Measurements from ENCODE around the gene HHIP. TPM values are rescaled to one million over a fixed set of nuclear protein-coding genes. Genes with fewer than 3 reads are reported as not detected.
"Not testable (repeated sequence)": the region's sequence is repeated elsewhere in the genome, so short reads cannot be mapped to it uniquely, and the experiment has no call there.

The HHIP gene
- total RNA-seq, 1 experiment from 2014 or later = not detected

- Histone ChIP-seq H3K27me3 (ENCODE audit: low read length) (no peaks in the 10 kb centered on the region), H3K9me3 (ENCODE audit: low read length) (no peaks in the 10 kb centered on the region), H3K4me1 (ENCODE audit: low read length) (no peaks in the 10 kb centered on the region), H3K9me2 (replicated peaks; ENCODE audit: insufficient read depth, low read length) (no peaks in the 10 kb centered on the region), H2AFZ (ENCODE audit: low read length) (no peak overlapping the region), H3K36me3 (ENCODE audit: insufficient read depth, low read length) (no peaks in the 10 kb centered on the region), H4K20me1 (ENCODE audit: insufficient read depth, low read depth, low read length) (no peaks in the 10 kb centered on the region), H3K27ac (ENCODE audit: low read length) (no peak overlapping the region), H3K79me2 (ENCODE audit: low read length) (no peaks in the 10 kb centered on the region), H3K4me3 (ENCODE audit: low read length) (no peak overlapping the region), H3K4me2 (ENCODE audit: low read depth, low read length, poor library complexity, severe bottlenecking) (no peak overlapping the region), H3K9ac (ENCODE audit: low read length) (no peak overlapping the region)
- no peak for DNase-seq
Observed at GRCh38 chr4:144757969-144758368, 112.0 kb downstream of the HHIP start.

GRCh38 chr4:144768809-144769208 lies 122.9 kb downstream of the HHIP start:
- not testable (repeated sequence) for H3K9me3 ChIP-seq (ENCODE audit: low read length); H3K9ac ChIP-seq (ENCODE audit: low read length); H3K4me1 ChIP-seq (ENCODE audit: low read length); H4K20me1 ChIP-seq (ENCODE audit: insufficient read depth, low read depth, low read length); H3K36me3 ChIP-seq (ENCODE audit: insufficient read depth, low read length); H3K4me3 ChIP-seq (ENCODE audit: low read length); H3K79me2 ChIP-seq (ENCODE audit: low read length); H3K4me2 ChIP-seq (ENCODE audit: low read depth, low read length, poor library complexity, severe bottlenecking); H3K27ac ChIP-seq (ENCODE audit: low read length); H3K27me3 ChIP-seq (ENCODE audit: low read length); H3K9me2 ChIP-seq (replicated peaks; ENCODE audit: insufficient read depth, low read length); H2AFZ ChIP-seq (ENCODE audit: low read length); DNase-seq

- H3K4me2 ChIP-seq (ENCODE audit: low read depth, low read length, poor library complexity, severe bottlenecking) = no peak overlapping the region
- no peaks in the 10 kb centered on the region for H3K36me3 ChIP-seq (ENCODE audit: insufficient read depth, low read length)
- no peak overlapping the region for H3K4me3 ChIP-seq (ENCODE audit: low read length)
- DNase-seq = no peak
- H2AFZ ChIP-seq (ENCODE audit: low read length) = no peak overlapping the region
- no peak overlapping the region for H3K9ac ChIP-seq (ENCODE audit: low read length)
- no peaks in the 10 kb centered on the region for H3K27me3 ChIP-seq (ENCODE audit: low read length)
- no peak overlapping the region for H3K27ac ChIP-seq (ENCODE audit: low read length)
- H3K9me3 ChIP-seq (ENCODE audit: low read length) = no peaks in the 10 kb centered on the region
- H3K4me1 ChIP-seq (ENCODE audit: low read length) = no peaks in the 10 kb centered on the region
- H4K20me1 ChIP-seq (ENCODE audit: insufficient read depth, low read depth, low read length) = no peaks in the 10 kb centered on the region
- no peaks in the 10 kb centered on the region for H3K79me2 ChIP-seq (ENCODE audit: low read length)
- H3K9me2 ChIP-seq (replicated peaks; ENCODE audit: insufficient read depth, low read length) = no peaks in the 10 kb centered on the region
Observed at GRCh38 chr4:144778364-144778763, 132.4 kb downstream of the HHIP start.

- DNase-seq = no peak
- no peak overlapping the region for H3K4me2 ChIP-seq (ENCODE audit: low read depth, low read length, poor library complexity, severe bottlenecking)
- no peaks in the 10 kb centered on the region for H3K79me2 ChIP-seq (ENCODE audit: low read length)
- H3K27ac ChIP-seq (ENCODE audit: low read length) = no peak overlapping the region
- no peaks in the 10 kb centered on the region for H3K36me3 ChIP-seq (ENCODE audit: insufficient read depth, low read length)
- H2AFZ ChIP-seq (ENCODE audit: low read length) = no peak overlapping the region
- no peak overlapping the region for H3K9ac ChIP-seq (ENCODE audit: low read length)
- H4K20me1 ChIP-seq (ENCODE audit: insufficient read depth, low read depth, low read length) = no peaks in the 10 kb centered on the region
- no peaks in the 10 kb centered on the region for H3K9me2 ChIP-seq (replicated peaks; ENCODE audit: insufficient read depth, low read length)
- H3K9me3 ChIP-seq (ENCODE audit: low read length) = no peaks in the 10 kb centered on the region
- H3K4me1 ChIP-seq (ENCODE audit: low read length) = no peaks in the 10 kb centered on the region
- H3K27me3 ChIP-seq (ENCODE audit: low read length) = no peaks in the 10 kb centered on the region
- no peak overlapping the region for H3K4me3 ChIP-seq (ENCODE audit: low read length)
Observed at GRCh38 chr4:144782345-144782744, 136.4 kb downstream of the HHIP start.

GRCh38 chr4:144785961-144786360 lies 140.0 kb downstream of the HHIP start:
- Histone ChIP-seq H3K9ac (ENCODE audit: low read length) (no peak overlapping the region), H3K27ac (ENCODE audit: low read length) (no peak overlapping the region), H3K36me3 (ENCODE audit: insufficient read depth, low read length) (no peaks in the 10 kb centered on the region), H2AFZ (ENCODE audit: low read length) (no peak overlapping the region), H3K4me2 (ENCODE audit: low read depth, low read length, poor library complexity, severe bottlenecking) (no peak overlapping the region), H3K79me2 (ENCODE audit: low read length) (no peaks in the 10 kb centered on the region), H3K27me3 (ENCODE audit: low read length) (no peaks in the 10 kb centered on the region), H3K9me3 (ENCODE audit: low read length) (no peaks in the 10 kb centered on the region), H4K20me1 (ENCODE audit: insufficient read depth, low read depth, low read length) (no peaks in the 10 kb centered on the region), H3K4me3 (ENCODE audit: low read length) (no peak overlapping the region), H3K4me1 (ENCODE audit: low read length) (no peaks in the 10 kb centered on the region), H3K9me2 (replicated peaks; ENCODE audit: insufficient read depth, low read length) (no peaks in the 10 kb centered on the region)
- DNase-seq = no peak

GRCh38 chr4:144787365-144788258 lies 141.7 kb downstream of the HHIP start:
- no peaks in the 10 kb centered on the region for H4K20me1 ChIP-seq (ENCODE audit: insufficient read depth, low read depth, low read length)
- no peaks in the 10 kb centered on the region for H3K27me3 ChIP-seq (ENCODE audit: low read length)
- no peak overlapping the region for H3K27ac ChIP-seq (ENCODE audit: low read length)
- H3K9me2 ChIP-seq (replicated peaks; ENCODE audit: insufficient read depth, low read length) = no peaks in the 10 kb centered on the region
- no peak overlapping the region for H3K4me2 ChIP-seq (ENCODE audit: low read depth, low read length, poor library complexity, severe bottlenecking)
- no peak overlapping the region for H3K4me3 ChIP-seq (ENCODE audit: low read length)
- no peaks in the 10 kb centered on the region for H3K36me3 ChIP-seq (ENCODE audit: insufficient read depth, low read length)
- no peak overlapping the region for H2AFZ ChIP-seq (ENCODE audit: low read length)
- H3K79me2 ChIP-seq (ENCODE audit: low read length) = no peaks in the 10 kb centered on the region
- DNase-seq = peak; percentile 77
- no peak overlapping the region for H3K9ac ChIP-seq (ENCODE audit: low read length)
- H3K4me1 ChIP-seq (ENCODE audit: low read length) = no peaks in the 10 kb centered on the region
- no peaks in the 10 kb centered on the region for H3K9me3 ChIP-seq (ENCODE audit: low read length)

GRCh38 chr4:144788469-144788868 lies 142.5 kb downstream of the HHIP start:
- H3K4me1 ChIP-seq (ENCODE audit: low read length) = no peaks in the 10 kb centered on the region
- no peak overlapping the region for H3K4me2 ChIP-seq (ENCODE audit: low read depth, low read length, poor library complexity, severe bottlenecking)
- no peak overlapping the region for H3K27ac ChIP-seq (ENCODE audit: low read length)
- no peaks in the 10 kb centered on the region for H3K9me3 ChIP-seq (ENCODE audit: low read length)
- H4K20me1 ChIP-seq (ENCODE audit: insufficient read depth, low read depth, low read length) = no peaks in the 10 kb centered on the region
- H3K9me2 ChIP-seq (replicated peaks; ENCODE audit: insufficient read depth, low read length) = no peaks in the 10 kb centered on the region
- no peak overlapping the region for H3K9ac ChIP-seq (ENCODE audit: low read length)
- H2AFZ ChIP-seq (ENCODE audit: low read length) = no peak overlapping the region
- H3K79me2 ChIP-seq (ENCODE audit: low read length) = no peaks in the 10 kb centered on the region
- H3K4me3 ChIP-seq (ENCODE audit: low read length) = no peak overlapping the region
- H3K36me3 ChIP-seq (ENCODE audit: insufficient read depth, low read length) = no peaks in the 10 kb centered on the region
- no peaks in the 10 kb centered on the region for H3K27me3 ChIP-seq (ENCODE audit: low read length)
- no peak for DNase-seq

- H4K20me1 ChIP-seq (ENCODE audit: insufficient read depth, low read depth, low read length); H3K4me1 ChIP-seq (ENCODE audit: low read length); H3K9me2 ChIP-seq (replicated peaks; ENCODE audit: insufficient read depth, low read length); H3K27ac ChIP-seq (ENCODE audit: low read length); H3K9me3 ChIP-seq (ENCODE audit: low read length); H3K4me2 ChIP-seq (ENCODE audit: low read depth, low read length, poor library complexity, severe bottlenecking); H3K27me3 ChIP-seq (ENCODE audit: low read length); H3K79me2 ChIP-seq (ENCODE audit: low read length); H3K36me3 ChIP-seq (ENCODE audit: insufficient read depth, low read length); H3K4me3 ChIP-seq (ENCODE audit: low read length); H2AFZ ChIP-seq (ENCODE audit: low read length); H3K9ac ChIP-seq (ENCODE audit: low read length); DNase-seq: not testable (repeated sequence)
Observed at GRCh38 chr4:144791933-144792332, 146.0 kb downstream of the HHIP start.

All from Karpas-422 (cell line).